ENCODE measurements around the gene NMRAL1.

- no peak for TF ChIP-seq GATA2 (IDR thresholded peaks at IDR 0.05; ENCODE audit: low read depth, low read length)
- no peak for TF ChIP-seq GATA3 (IDR thresholded peaks at IDR 0.05; ENCODE audit: low read depth, low read length)
These were observed 1.5 kb downstream of the NMRAL1 start for GRCh38 chr16:4472880-4473279.

Data from SH-SY5Y (cell line).